ENCODE measurements around the gene ARHGEF33. TPM values are rescaled to one million over a fixed set of nuclear protein-coding genes. Genes with fewer than 3 reads are reported as not detected.

ARHGEF33 gene
- polyA plus RNA-seq, 1 experiment: 0.32 TPM

- ChIA-PET CTCF (no interaction called here), POLR2A (no interaction called here)
- Histone ChIP-seq H3K9me3 (ENCODE audit: control insufficient read depth, insufficient read depth, low read length) (no peaks in the 10 kb centered on the region), H3K27ac (ENCODE audit: low read depth, low read length) (no peak overlapping the region), H3K4me3 (ENCODE audit: low read depth, low read length) (no peak overlapping the region), H3K27me3 (ENCODE audit: control insufficient read depth, insufficient read depth, low read length) (no peaks in the 10 kb centered on the region)
- DNase-seq (ENCODE audit: low read depth, low spot score): no peak
- no peak for TF ChIP-seq CTCF (IDR thresholded peaks at IDR 0.05; ENCODE audit: low read depth, low read length)
Measured at GRCh38 chr2:38966006-38966405, 76.3 kb downstream of the ARHGEF33 start.

- H3K9me3 ChIP-seq (ENCODE audit: control insufficient read depth, insufficient read depth, low read length): no peaks in the 10 kb centered on the region
- ChIA-PET POLR2A (no interaction called here), CTCF (no interaction called here)
- no peak for TF ChIP-seq CTCF (IDR thresholded peaks at IDR 0.05; ENCODE audit: low read depth, low read length)
- no peak overlapping the region for H3K27ac ChIP-seq (ENCODE audit: low read depth, low read length)
- DNase-seq (ENCODE audit: low read depth, low spot score): no peak
- H3K4me3 ChIP-seq (ENCODE audit: low read depth, low read length): no peak overlapping the region
- H3K27me3 ChIP-seq (ENCODE audit: control insufficient read depth, insufficient read depth, low read length): no peaks in the 10 kb centered on the region
Measured at GRCh38 chr2:38966678-38967077, 77.0 kb downstream of the ARHGEF33 start.

- H3K27me3 ChIP-seq (ENCODE audit: control insufficient read depth, insufficient read depth, low read length): no peaks in the 10 kb centered on the region
- POLR2A ChIA-PET: no interaction called here
- CTCF ChIA-PET: interaction anchor here (1.6 kb wide), 1 partner anchor 20 kb away, joined by 7 read pairs; no protein-coding TSS in a partner anchor
- DNase-seq (ENCODE audit: low read depth, low spot score): no peak
- no peaks in the 10 kb centered on the region for H3K9me3 ChIP-seq (ENCODE audit: control insufficient read depth, insufficient read depth, low read length)
- no peak for TF ChIP-seq CTCF (IDR thresholded peaks at IDR 0.05; ENCODE audit: low read depth, low read length)
- H3K4me3 ChIP-seq (ENCODE audit: low read depth, low read length): no peak overlapping the region
- H3K27ac ChIP-seq (ENCODE audit: low read depth, low read length): no peak overlapping the region
Measured at GRCh38 chr2:38968021-38968420, 78.3 kb downstream of the ARHGEF33 start.

GRCh38 chr2:38971377-38971776 is 81.7 kb downstream of the ARHGEF33 start:
- no peak overlapping the region for H3K27ac ChIP-seq (ENCODE audit: low read depth, low read length)
- ChIA-PET POLR2A (no interaction called here), CTCF (interaction anchor here (1.5 kb wide), 1 partner anchor 24 kb away, joined by 9 read pairs; no protein-coding TSS in a partner anchor)
- DNase-seq (ENCODE audit: low read depth, low spot score): no peak
- no peak overlapping the region for H3K4me3 ChIP-seq (ENCODE audit: low read depth, low read length)
- no peaks in the 10 kb centered on the region for H3K9me3 ChIP-seq (ENCODE audit: control insufficient read depth, insufficient read depth, low read length)
- H3K27me3 ChIP-seq (ENCODE audit: control insufficient read depth, insufficient read depth, low read length): no peaks in the 10 kb centered on the region
- no peak for TF ChIP-seq CTCF (IDR thresholded peaks at IDR 0.05; ENCODE audit: low read depth, low read length)

- CTCF ChIA-PET: interaction anchor here (0.6 kb wide), 1 partner anchor 26 kb away, joined by 3 read pairs; no protein-coding TSS in a partner anchor
Measured at GRCh38 chr2:38973266-38973665, 83.6 kb downstream of the ARHGEF33 start.

More at GRCh38 chr2:38973266-38973665, 83.6 kb downstream of the ARHGEF33 start:
- no peak for DNase-seq (ENCODE audit: low read depth, low spot score)
- TF ChIP-seq CTCF (IDR thresholded peaks at IDR 0.05; ENCODE audit: low read depth, low read length): no peak
- Histone ChIP-seq H3K27ac (ENCODE audit: low read depth, low read length) (no peak overlapping the region), H3K27me3 (ENCODE audit: control insufficient read depth, insufficient read depth, low read length) (no peaks in the 10 kb centered on the region), H3K4me3 (ENCODE audit: low read depth, low read length) (no peak overlapping the region), H3K9me3 (ENCODE audit: control insufficient read depth, insufficient read depth, low read length) (no peaks in the 10 kb centered on the region)
- POLR2A ChIA-PET: no interaction called here
